Suprapubic skin (tissue), 4 donors: ENCODE data around the gene ITPA. TPM values are rescaled to one million over a fixed set of nuclear protein-coding genes. Genes with fewer than 3 reads are reported as not detected.

Source experiments
- DNase-seq, 2 donors: peaks; one replicate each; pipeline ENCODE4 v3.0.0-alpha.2; 2019; ENCODE audit warnings: low spot score in 2 of 2
- H3K27ac ChIP-seq: fragments of 200-600 bp; sonication (generic); one replicate; pipeline ENCODE4 v1.5.1; 2019
- H3K27me3 ChIP-seq: fragments of 200-600 bp; sonication (generic); one replicate; pipeline ENCODE4 v1.5.1; 2019
- H3K36me3 ChIP-seq: fragments of 200-600 bp; sonication (generic); one replicate; pipeline ENCODE4 v1.5.1; 2019
- H3K4me1 ChIP-seq: fragments of 200-600 bp; sonication (generic); one replicate; pipeline ENCODE4 v1.5.1; 2019
- H3K4me3 ChIP-seq: fragments of 200-600 bp; sonication (generic); one replicate; pipeline ENCODE4 v1.5.1; 2019; ENCODE audit warnings: mild to moderate bottlenecking
- H3K9me3 ChIP-seq: fragments of 200-600 bp; sonication (generic); one replicate; pipeline ENCODE4 v1.5.1; 2019
- CTCF ChIP-seq, 2 donors: fragments of 200-600 bp in 1 of 2; fragments of 450-650 bp in 1 of 2; sonication (generic) in 1 of 2; IDR thresholded peaks; one replicate each; pipeline ENCODE4 v1.5.1; 2016 to 2019; ENCODE audit warnings: antibody characterized with exemption in 2 of 2, mild to moderate bottlenecking in 1 of 2, moderate library complexity in 1 of 2
- EP300 ChIP-seq: sonication (generic); formaldehyde crosslinking; IDR thresholded peaks from one replicate; pipeline ENCODE4 v1.6.1; 2017; ENCODE audit warnings: antibody characterized with exemption
- POLR2A ChIP-seq, 2 donors: fragments of 450-650 bp; IDR thresholded peaks; one replicate each; pipeline ENCODE4 v1.6.1; 2017; ENCODE audit warnings: antibody characterized with exemption in 2 of 2, mild to moderate bottlenecking in 2 of 2, moderate library complexity in 2 of 2
- POLR2AphosphoS5 ChIP-seq, 3 donors: sonication (generic); formaldehyde crosslinking; IDR thresholded peaks; one replicate each; pipeline ENCODE4 v1.6.1; 2017; ENCODE audit warnings: antibody characterized with exemption in 3 of 3
- WGBS: methylation state at CpG from one replicate; pipeline ENCODE4 v1.1.5; 2018; 5-methylcytosine and 5-hydroxymethylcytosine counted together
- total RNA-seq, 4 donors: library from RNA; depleted of rRNA; stranded (reverse); fragments of >200 nt; gene quantifications; one replicate each; pipeline ENCODE4 v1.1.0, GENCODE V29; 2016

Gene ITPA
- total RNA-seq, 4 donors from 2014 or later, result 40.5 to 72.4 (median 53.6) TPM

GRCh38 chr20:3199206-3199605 is 10.1 kb upstream of the ITPA start:
- no peak overlapping the region for H3K27ac ChIP-seq
- H3K4me3 ChIP-seq, result no peak overlapping the region
- TF ChIP-seq CTCF (IDR thresholded peaks at IDR 0.05), result no peak
- TF ChIP-seq EP300, result no peak
- TF ChIP-seq POLR2AphosphoS5 (IDR thresholded peaks at IDR 0.05), result no peak
- TF ChIP-seq POLR2A (IDR thresholded peaks at IDR 0.05), result no peak
- H3K27me3 ChIP-seq, result no peaks in the 10 kb centered on the region
- WGBS, result 63% methylated on average over 2 of the region's 2 CpGs
- peaks cover 18% of the 10 kb centered on the region for H3K4me1 ChIP-seq
- peaks cover 56% of the 10 kb centered on the region for H3K36me3 ChIP-seq
- no peaks in the 10 kb centered on the region for H3K9me3 ChIP-seq
- no peak for DNase-seq

GRCh38 chr20:3199976-3200755 is 9.1 kb upstream of the ITPA start:
- H3K9me3 ChIP-seq, result no peaks in the 10 kb centered on the region
- DNase-seq, result no peak
- 88% methylated on average over 22 of the region's 27 CpGs for WGBS
- no peak for TF ChIP-seq POLR2AphosphoS5 (IDR thresholded peaks at IDR 0.05)
- peaks cover 46% of the 10 kb centered on the region for H3K36me3 ChIP-seq
- no peaks in the 10 kb centered on the region for H3K27me3 ChIP-seq
- H3K27ac ChIP-seq, result no peak overlapping the region
- H3K4me3 ChIP-seq, result no peak overlapping the region
- peaks cover 18% of the 10 kb centered on the region for H3K4me1 ChIP-seq

- no peaks in the 10 kb centered on the region for H3K27me3 ChIP-seq
- TF ChIP-seq POLR2AphosphoS5 (IDR thresholded peaks at IDR 0.05), result no peak
- no peak for TF ChIP-seq POLR2A (IDR thresholded peaks at IDR 0.05)
- TF ChIP-seq EP300, result no peak
- TF ChIP-seq CTCF (IDR thresholded peaks at IDR 0.05), result no peak
- no peak for DNase-seq
- H3K36me3 ChIP-seq, result peaks cover 24% of the 10 kb centered on the region
- peak overlapping the region; percentile 87 for H3K27ac ChIP-seq
- peak overlapping the region; percentile 88 for H3K4me3 ChIP-seq
- no peaks in the 10 kb centered on the region for H3K9me3 ChIP-seq
- WGBS, result 30% methylated on average over 9 of the region's 9 CpGs
- H3K4me1 ChIP-seq, result peaks cover 18% of the 10 kb centered on the region
These were observed 6.4 kb upstream of the ITPA start for GRCh38 chr20:3202965-3203314.

GRCh38 chr20:3203315-3204123 is 5.8 kb upstream of the ITPA start:
- Histone ChIP-seq H3K27me3 (no peaks in the 10 kb centered on the region), H3K4me1 (peaks cover 21% of the 10 kb centered on the region), H3K27ac (peak overlapping the region; percentile 87), H3K9me3 (no peaks in the 10 kb centered on the region), H3K36me3 (peaks cover 24% of the 10 kb centered on the region), H3K4me3 (peak overlapping the region; percentile 88)
- 17% methylated on average over 31 of the region's 31 CpGs for WGBS
- DNase-seq, result no peak
- no peak for TF ChIP-seq CTCF (IDR thresholded peaks at IDR 0.05)

- Histone ChIP-seq H3K36me3 (peaks cover 17% of the 10 kb centered on the region), H3K4me3 (peak within 1 kb of the TSS; percentile 88), H3K27me3 (no peaks in the 10 kb centered on the region), H3K27ac (peak within 1 kb of the TSS; percentile 87), H3K4me1 (peaks cover 25% of the 10 kb centered on the region), H3K9me3 (no peaks in the 10 kb centered on the region)
- peak; percentile 92 to 93 for DNase-seq
- TF ChIP-seq CTCF (IDR thresholded peaks at IDR 0.05), result no peak
- peak in 2 of 3 donors; percentile 4 to 46 for TF ChIP-seq POLR2AphosphoS5 (IDR thresholded peaks at IDR 0.05)
- peak; percentile 5 to 52 for TF ChIP-seq POLR2A (IDR thresholded peaks at IDR 0.05)
- under 1% methylated on average over 37 of the region's 48 CpGs for WGBS
These were observed 5.0 kb upstream of the ITPA start, which contains the start of gene DDRGK1 for GRCh38 chr20:3204124-3204794. Gene DDRGK1 (minus strand): TSS chr20:3204682. CDS start chr20:3204627, 55 bp downstream.
